Neural progenitor cell (in vitro differentiated cells): ENCODE data around the gene GAMT. TPM values are rescaled to one million over a fixed set of nuclear protein-coding genes. Genes with fewer than 3 reads are reported as not detected.

Experiments used
- DNase-seq: peaks from one replicate; pipeline ENCODE4 v3.0.0-alpha.2; 2016; ENCODE audit warnings: low spot score
- H2AFZ ChIP-seq: fragments of 200-600 bp; sonication (generic); replicated peaks from 2 replicates; pipeline ENCODE4 v1.6.1; 2016; ENCODE audit warnings: antibody characterized with exemption
- H3F3A ChIP-seq: fragments of 200-600 bp; sonication (generic); 2 replicates; pipeline ENCODE4 v1.6.1; 2016; ENCODE audit warnings: antibody characterized with exemption, low read depth
- H3K27ac ChIP-seq: fragments of 200-600 bp; sonication (generic); 2 replicates; pipeline ENCODE4 v1.5.1; 2016; ENCODE audit warnings: mild to moderate bottlenecking
- H3K27me3 ChIP-seq: fragments of 200-600 bp; sonication (generic); 2 replicates; pipeline ENCODE4 v1.6.1; 2016; ENCODE audit warnings: mild to moderate bottlenecking, moderate library complexity
- H3K36me3 ChIP-seq: fragments of 200-600 bp; sonication (generic); 2 replicates; pipeline ENCODE4 v1.5.1; 2016
- H3K4me1 ChIP-seq: fragments of 200-600 bp; sonication (generic); 2 replicates; pipeline ENCODE4 v1.6.1; 2016; ENCODE audit warnings: mixed run types
- H3K4me2 ChIP-seq: fragments of 200-600 bp; sonication (generic); 2 replicates; pipeline ENCODE4 v1.6.1; 2016
- H3K4me3 ChIP-seq: fragments of 200-600 bp; sonication (generic); 2 replicates; pipeline ENCODE4 v1.5.1; 2016
- H3K79me2 ChIP-seq: fragments of 200-600 bp; sonication (generic); 2 replicates; pipeline ENCODE4 v1.6.1; 2016; ENCODE audit warnings: low read depth
- H3K9ac ChIP-seq: fragments of 200-600 bp; sonication (generic); 2 replicates; pipeline ENCODE4 v1.6.1; 2016
- H3K9me3 ChIP-seq: fragments of 200-600 bp; sonication (generic); 2 replicates; pipeline ENCODE4 v1.5.1; 2016; ENCODE audit warnings: low read depth
- H4K20me1 ChIP-seq: fragments of 200-600 bp; sonication (generic); 2 replicates; pipeline ENCODE4 v1.6.1; 2016; ENCODE audit warnings: low read depth
- H3K27ac Mint-ChIP-seq: 3 replicates; pipeline ENCODE4 v1.8.0; 2021; ENCODE audit warnings: mixed read lengths
- H3K27me3 Mint-ChIP-seq: 2 replicates; pipeline ENCODE4 v1.8.0; 2022; ENCODE audit warnings: low read depth, mild to moderate bottlenecking, inconsistent platforms, moderate library complexity, mixed read lengths; ENCODE audit not compliant: insufficient read depth
- H3K36me3 Mint-ChIP-seq: 3 replicates; pipeline ENCODE4 v1.8.0; 2021; ENCODE audit warnings: mixed read lengths
- H3K4me1 Mint-ChIP-seq: 3 replicates; pipeline ENCODE4 v1.8.0; 2021; ENCODE audit warnings: mixed read lengths
- H3K4me3 Mint-ChIP-seq: 3 replicates; pipeline ENCODE4 v1.8.0; 2021; ENCODE audit warnings: mild to moderate bottlenecking, moderate library complexity, mixed read lengths
- H3K9me3 Mint-ChIP-seq: 3 replicates; pipeline ENCODE4 v1.8.0; 2020; ENCODE audit warnings: mixed read lengths
- CTCF ChIP-seq: fragments of 200-600 bp; sonication (generic); IDR thresholded peaks from 2 replicates; pipeline ENCODE4 v1.5.1; 2017; ENCODE audit warnings: antibody characterized with exemption, mild to moderate bottlenecking
- EZH2 ChIP-seq: fragments of 200-600 bp; sonication (generic); IDR thresholded peaks from 2 replicates; pipeline ENCODE4 v1.6.1; 2017; ENCODE audit warnings: antibody characterized with exemption, mild to moderate bottlenecking, moderate library complexity
- EZH2phosphoT487 ChIP-seq: fragments of 200-600 bp; sonication (generic); IDR thresholded peaks from 2 replicates; pipeline ENCODE4 v1.6.1; 2017; ENCODE audit warnings: antibody characterized with exemption
- total RNA-seq: library from RNA; depleted of rRNA; stranded (reverse); fragments of >200 nt; gene quantifications from 2 replicates; pipeline ENCODE4 v1.2.3, GENCODE V29; 2015; ENCODE audit warnings: low replicate concordance

Gene GAMT
- total RNA-seq, 1 donor from 2014 or later = 13.8 TPM

- no peak overlapping the region for H3K4me2 ChIP-seq
- H2AFZ ChIP-seq = no peak overlapping the region
- H4K20me1 ChIP-seq = peaks cover 24% of the 10 kb centered on the region
- no peaks in the 10 kb centered on the region for H3K36me3 ChIP-seq
- Mint-ChIP-seq H3K9me3 (no peaks in the 10 kb centered on the region), H3K4me3 (no peak overlapping the region), H3K27ac (no peak overlapping the region), H3K36me3 (peaks cover 5% of the 10 kb centered on the region), H3K4me1 (peaks cover 2% of the 10 kb centered on the region), H3K27me3 (peaks cover 2% of the 10 kb centered on the region)
- no peaks in the 10 kb centered on the region for H3K4me1 ChIP-seq
- no peak overlapping the region for H3K27ac ChIP-seq
- no peak for DNase-seq
- peaks cover 8% of the 10 kb centered on the region for H3K79me2 ChIP-seq
- H3K9ac ChIP-seq = no peak overlapping the region
- H3K27me3 ChIP-seq = peaks cover 4% of the 10 kb centered on the region
- H3K9me3 ChIP-seq = no peaks in the 10 kb centered on the region
- TF ChIP-seq EZH2phosphoT487 (no peak), EZH2 (no peak), CTCF (no peak)
- no peaks in the 10 kb centered on the region for H3F3A ChIP-seq
- H3K4me3 ChIP-seq = no peak overlapping the region
Observed at GRCh38 chr19:1396768-1397679, 4.3 kb downstream of the GAMT start.

DNA sequence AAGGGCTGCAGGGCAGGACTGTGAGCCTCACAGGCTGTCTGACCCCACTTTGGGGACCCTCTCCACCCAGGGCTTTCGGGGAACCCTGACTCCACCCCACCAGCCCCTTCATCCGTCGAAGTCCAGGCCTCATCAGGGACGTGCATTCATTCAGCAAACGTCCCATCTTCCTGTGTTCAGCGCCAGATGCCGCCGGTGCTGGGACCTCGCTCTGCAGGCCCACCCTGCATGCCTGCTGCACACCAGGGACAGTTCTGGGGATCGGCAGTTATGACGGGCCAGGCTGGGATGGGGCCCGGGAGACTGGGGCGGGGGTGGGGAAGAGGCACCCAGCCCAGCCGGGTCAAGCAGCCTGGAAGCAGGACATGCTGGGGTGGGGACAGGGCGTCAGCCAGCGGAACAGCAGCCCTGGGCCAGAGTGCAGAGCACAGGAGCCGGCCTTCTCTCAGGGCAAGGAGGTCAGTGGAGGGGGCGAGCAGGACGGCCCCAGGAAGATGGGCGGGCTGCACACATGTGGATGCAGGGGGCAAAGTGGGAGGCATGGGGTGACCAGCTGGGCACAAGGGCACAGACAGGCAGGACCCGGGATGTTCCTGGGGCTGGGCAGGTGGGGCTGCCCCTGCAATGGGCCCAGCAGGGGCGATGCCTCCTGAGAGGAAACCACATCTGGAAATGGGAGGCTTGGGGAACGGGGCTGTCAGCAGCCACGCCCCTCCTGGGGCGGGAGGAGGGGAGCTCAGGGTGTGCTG lies 5.1 kb downstream of the GAMT start:
- Histone ChIP-seq H3F3A (no peaks in the 10 kb centered on the region), H2AFZ (no peak overlapping the region), H4K20me1 (peaks cover 24% of the 10 kb centered on the region), H3K4me2 (no peak overlapping the region), H3K36me3 (no peaks in the 10 kb centered on the region), H3K4me3 (no peak overlapping the region), H3K79me2 (peaks cover 8% of the 10 kb centered on the region), H3K4me1 (no peaks in the 10 kb centered on the region), H3K9ac (no peak overlapping the region), H3K27ac (no peak overlapping the region), H3K9me3 (no peaks in the 10 kb centered on the region), H3K27me3 (no peaks in the 10 kb centered on the region)
- no peak for TF ChIP-seq EZH2
- TF ChIP-seq EZH2phosphoT487 = no peak
- TF ChIP-seq CTCF = no peak
- H3K4me3 Mint-ChIP-seq = no peak overlapping the region
- DNase-seq = no peak
- no peak overlapping the region for H3K27ac Mint-ChIP-seq
- H3K9me3 Mint-ChIP-seq = no peaks in the 10 kb centered on the region
- peaks cover 6% of the 10 kb centered on the region for H3K36me3 Mint-ChIP-seq
- peaks cover 2% of the 10 kb centered on the region for H3K4me1 Mint-ChIP-seq
- H3K27me3 Mint-ChIP-seq = peaks cover 2% of the 10 kb centered on the region

GRCh38 chr19:1395194-1396018 lies 5.9 kb downstream of the GAMT start:
- no peaks in the 10 kb centered on the region for H3F3A ChIP-seq
- H3K27me3 ChIP-seq = no peaks in the 10 kb centered on the region
- H3K27ac ChIP-seq = no peak overlapping the region
- peaks cover 24% of the 10 kb centered on the region for H4K20me1 ChIP-seq
- H2AFZ ChIP-seq = no peak overlapping the region
- no peaks in the 10 kb centered on the region for H3K9me3 ChIP-seq
- Mint-ChIP-seq H3K4me1 (peaks cover 2% of the 10 kb centered on the region), H3K27ac (no peak overlapping the region), H3K9me3 (no peaks in the 10 kb centered on the region), H3K4me3 (no peak overlapping the region), H3K27me3 (peaks cover 2% of the 10 kb centered on the region), H3K36me3 (peaks cover 7% of the 10 kb centered on the region)
- DNase-seq = no peak
- no peaks in the 10 kb centered on the region for H3K4me1 ChIP-seq
- peaks cover under 1% of the 10 kb centered on the region for H3K79me2 ChIP-seq
- H3K36me3 ChIP-seq = no peaks in the 10 kb centered on the region
- H3K4me3 ChIP-seq = no peak overlapping the region
- no peak for TF ChIP-seq EZH2phosphoT487
- TF ChIP-seq EZH2 = no peak
- TF ChIP-seq CTCF = no peak
- no peak overlapping the region for H3K4me2 ChIP-seq
- peak overlapping the region; percentile 32 for H3K9ac ChIP-seq
